Esophagus squamous epithelium (tissue), 4 donors: ENCODE results near the gene SLC25A22.

Experiments
- POLR2A ChIP-seq, 4 donors: fragments of 450-650 bp; IDR thresholded peaks; one replicate each; pipeline ENCODE4 v1.6.1; 2017; ENCODE audit warnings: antibody characterized with exemption in 4 of 4, mild to moderate bottlenecking in 4 of 4, moderate library complexity in 3 of 4
- TF ChIP-seq, protein P1 (sequence below), 6 experiments: fragments of 450-650 bp in 4 of 6; fragments of 200-600 bp in 2 of 6; sonication (generic) in 2 of 6; IDR thresholded peaks; one replicate each; pipeline ENCODE4 v1.5.1; 2016 to 2019; ENCODE audit warnings: antibody characterized with exemption in 6 of 6, mild to moderate bottlenecking in 4 of 6, moderate library complexity in 4 of 6

- TF ChIP-seq, protein P1, sequence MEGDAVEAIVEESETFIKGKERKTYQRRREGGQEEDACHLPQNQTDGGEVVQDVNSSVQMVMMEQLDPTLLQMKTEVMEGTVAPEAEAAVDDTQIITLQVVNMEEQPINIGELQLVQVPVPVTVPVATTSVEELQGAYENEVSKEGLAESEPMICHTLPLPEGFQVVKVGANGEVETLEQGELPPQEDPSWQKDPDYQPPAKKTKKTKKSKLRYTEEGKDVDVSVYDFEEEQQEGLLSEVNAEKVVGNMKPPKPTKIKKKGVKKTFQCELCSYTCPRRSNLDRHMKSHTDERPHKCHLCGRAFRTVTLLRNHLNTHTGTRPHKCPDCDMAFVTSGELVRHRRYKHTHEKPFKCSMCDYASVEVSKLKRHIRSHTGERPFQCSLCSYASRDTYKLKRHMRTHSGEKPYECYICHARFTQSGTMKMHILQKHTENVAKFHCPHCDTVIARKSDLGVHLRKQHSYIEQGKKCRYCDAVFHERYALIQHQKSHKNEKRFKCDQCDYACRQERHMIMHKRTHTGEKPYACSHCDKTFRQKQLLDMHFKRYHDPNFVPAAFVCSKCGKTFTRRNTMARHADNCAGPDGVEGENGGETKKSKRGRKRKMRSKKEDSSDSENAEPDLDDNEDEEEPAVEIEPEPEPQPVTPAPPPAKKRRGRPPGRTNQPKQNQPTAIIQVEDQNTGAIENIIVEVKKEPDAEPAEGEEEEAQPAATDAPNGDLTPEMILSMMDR (IDR thresholded peaks at IDR 0.05): no peak
- TF ChIP-seq POLR2A (IDR thresholded peaks at IDR 0.05): no peak
Observed at GRCh38 chr11:843086-843734, 45.1 kb upstream of the SLC25A22 start.
